HG03108 (cell line): ENCODE data around the gene UNC5B.
"Not testable (repeated sequence)": the region's sequence is repeated elsewhere in the genome, so short reads cannot be mapped to it uniquely, and the experiment has no call there.

ENCODE experiments used
- ATAC-seq: cut with Tn5 transposase; IDR thresholded peaks from one replicate; pipeline ENCODE4 v1.9.1; 2021; ENCODE audit warnings: moderate library complexity; ENCODE audit not compliant: unreplicated experiment

The UNC5B gene

GRCh38 chr10:71266147-71266917, 54.0 kb downstream of the UNC5B start:
- ATAC-seq = no peak

GRCh38 chr10:71266918-71267442, 54.6 kb downstream of the UNC5B start:
- no peak for ATAC-seq

DNA sequence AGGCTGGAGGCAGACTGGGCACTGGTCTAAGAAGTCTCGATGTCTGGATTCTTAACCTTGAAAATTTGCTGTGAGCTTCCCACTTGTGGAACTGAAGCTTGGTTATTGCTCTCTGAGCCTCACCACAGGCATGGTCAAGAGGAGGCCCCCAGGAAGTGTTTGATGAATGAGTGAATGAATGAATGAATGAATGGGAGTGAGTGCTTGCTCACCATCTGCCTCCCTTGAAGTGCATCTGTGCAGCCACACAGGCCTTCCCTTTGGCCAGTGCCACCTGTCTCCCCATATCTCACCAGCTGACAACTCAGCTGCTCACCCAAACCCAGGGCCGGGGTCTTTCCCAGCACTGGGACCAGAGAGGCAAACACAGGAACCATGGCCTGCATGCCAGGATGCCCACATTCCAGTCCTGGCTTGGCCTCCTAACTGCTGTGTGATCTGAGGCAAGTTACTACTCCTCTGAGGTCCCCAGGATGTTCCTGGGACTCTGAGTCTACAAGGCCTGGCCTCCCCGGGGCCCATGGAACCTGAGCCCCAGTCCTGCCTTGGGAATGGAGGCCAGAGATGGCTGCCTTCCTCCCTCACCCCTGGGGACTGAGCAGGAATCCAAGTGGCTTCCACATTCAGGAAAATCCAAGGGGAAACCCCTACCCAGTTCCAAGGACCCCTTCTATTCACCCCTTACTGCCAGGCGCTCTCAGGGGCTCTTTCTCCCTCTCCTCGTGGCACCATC, 55.3 kb downstream of the UNC5B start:
- no peak for ATAC-seq

GRCh38 chr10:71268247-71268691, 55.9 kb downstream of the UNC5B start:
- no peak for ATAC-seq

GRCh38 chr10:71268758-71269157, 56.4 kb downstream of the UNC5B start:
- no peak for ATAC-seq

GRCh38 chr10:71269301-71270288, 57.2 kb downstream of the UNC5B start:
- no peak for ATAC-seq

GRCh38 chr10:71270301-71271220, 58.2 kb downstream of the UNC5B start:
- ATAC-seq = no peak

GRCh38 chr10:71271662-71272055, 59.3 kb downstream of the UNC5B start:
- ATAC-seq = no peak

GRCh38 chr10:71272056-71272771, 59.8 kb downstream of the UNC5B start:
- no peak for ATAC-seq

DNA sequence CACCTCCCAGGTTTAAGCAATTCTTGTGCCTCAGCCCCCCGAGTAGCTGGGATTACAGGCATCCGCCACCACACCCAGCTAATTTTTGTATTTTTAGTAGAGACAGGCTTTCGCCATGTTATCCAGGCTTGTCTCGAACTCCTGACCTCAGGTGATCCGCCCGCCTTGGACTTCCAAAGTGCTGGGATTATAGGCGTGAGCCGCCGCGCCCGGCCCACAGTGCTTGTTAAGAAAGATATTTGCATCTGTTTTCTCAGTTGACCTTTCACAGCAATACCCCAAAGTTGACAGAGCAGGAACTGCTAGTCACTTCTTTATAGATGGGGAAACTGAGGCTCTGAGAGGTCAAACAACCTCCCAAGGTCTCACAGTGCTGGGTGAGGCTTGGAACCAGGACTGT, 60.6 kb downstream of the UNC5B start:
- not testable (repeated sequence) for ATAC-seq

DNA sequence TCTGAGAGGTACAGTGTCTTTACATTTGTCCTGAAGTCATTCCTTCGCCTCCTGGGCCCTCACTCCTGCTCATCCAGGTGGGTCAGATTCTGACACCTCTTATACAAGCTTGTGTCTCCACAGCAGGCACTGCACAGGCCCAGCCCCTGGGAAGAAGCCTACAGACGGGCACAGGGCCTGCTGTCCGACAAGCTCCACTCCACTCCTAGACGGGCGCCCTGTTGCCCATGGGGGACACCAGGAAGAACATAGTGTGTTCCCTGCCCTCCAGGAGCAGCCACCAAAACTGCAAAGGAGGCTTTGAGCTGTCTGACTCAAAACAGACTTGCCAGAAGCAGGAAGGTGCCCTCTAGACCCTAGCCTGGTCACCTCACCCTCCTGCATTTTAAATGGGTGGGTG, 61.1 kb downstream of the UNC5B start:
- ATAC-seq = no peak

- ATAC-seq = no peak
These were observed 62.8 kb downstream of the UNC5B start for GRCh38 chr10:71274901-71275796.

GRCh38 chr10:71276873-71277272, 64.5 kb downstream of the UNC5B start:
- no peak for ATAC-seq

DNA sequence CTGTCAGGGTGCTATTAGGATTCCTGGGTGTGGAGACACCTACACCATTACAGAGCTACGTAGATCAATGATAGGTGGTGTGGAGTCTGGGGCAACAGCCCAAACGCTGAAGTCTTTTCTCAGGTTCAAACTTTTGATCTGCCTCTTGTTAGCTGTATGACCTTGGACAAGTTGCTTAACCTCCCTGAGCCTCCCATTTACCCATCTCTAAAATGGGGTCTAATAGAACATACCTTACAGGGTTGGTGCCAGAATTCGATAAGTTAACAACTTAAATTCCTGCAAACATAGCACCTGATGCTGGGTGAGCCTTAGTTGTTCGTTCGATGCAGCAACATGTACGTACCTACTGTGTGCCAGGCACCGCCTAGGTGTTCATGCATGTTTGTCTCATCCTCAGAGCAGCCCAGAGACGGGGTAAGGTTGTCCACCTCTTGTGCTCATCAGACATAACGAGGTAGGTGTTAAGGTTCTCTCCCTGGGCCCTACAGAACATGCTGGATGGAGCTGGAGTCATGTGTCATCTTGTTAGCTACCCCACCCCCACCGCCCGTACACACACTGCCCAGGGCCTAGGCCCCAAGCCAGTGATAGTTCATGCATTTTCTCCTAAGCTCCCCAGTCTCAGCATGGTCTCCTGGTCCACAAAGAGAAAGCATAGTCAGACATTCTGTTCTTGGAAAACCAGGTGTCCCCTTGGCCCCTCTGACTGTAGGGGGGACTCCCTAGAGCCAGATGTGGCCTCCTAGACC, 65.7 kb downstream of the UNC5B start:
- ATAC-seq = no peak

GRCh38 chr10:71278691-71279588, 66.6 kb downstream of the UNC5B start:
- ATAC-seq = no peak

- no peak for ATAC-seq
These were observed 67.3 kb downstream of the UNC5B start for GRCh38 chr10:71279590-71280170.
